Tibial artery (tissue), 4 donors: ENCODE measurements around the gene LELP1.
"Not testable (repeated sequence)": the region's sequence is repeated elsewhere in the genome, so short reads cannot be mapped to it uniquely, and the experiment has no call there.

Experiments
- DNase-seq, 2 donors: peaks; one replicate each; pipeline ENCODE4 v3.0.0-alpha.2; 2019
- H3K27ac ChIP-seq, 2 donors: fragments of 200-600 bp; sonication (generic) in 1 of 2; 1 replicate in 1 of 2; 2 replicates in 1 of 2; pipeline ENCODE4 v1.5.1; 2018 to 2019; ENCODE audit warnings: mild to moderate bottlenecking in 1 of 2
- H3K27me3 ChIP-seq, 2 donors: fragments of 200-600 bp; sonication (generic) in 1 of 2; one replicate each; pipeline versions ENCODE4 v1.5.1 to v1.6.0; 2016 to 2019
- H3K36me3 ChIP-seq, 3 donors: fragments of 200-600 bp; sonication (generic) in 2 of 3; one replicate each; pipeline ENCODE4 v1.5.1; 2016 to 2019; ENCODE audit warnings: mild to moderate bottlenecking in 2 of 3
- H3K4me1 ChIP-seq, 4 donors: fragments of 200-600 bp; sonication (generic) in 2 of 4; 1 replicate in 3 of 4; 2 replicates in 1 of 4; pipeline ENCODE4 v1.5.1; 2016 to 2019
- H3K4me3 ChIP-seq, 2 donors: fragments of 200-600 bp; sonication (generic) in 1 of 2; 1 replicate in 1 of 2; 2 replicates in 1 of 2; pipeline ENCODE4 v1.5.1; 2018 to 2019; ENCODE audit warnings: mild to moderate bottlenecking in 2 of 2
- H3K9me3 ChIP-seq, 3 donors: fragments of 200-600 bp; sonication (generic) in 1 of 3; one replicate each; pipeline ENCODE4 v1.5.1; 2016 to 2019
- intact Hi-C: fragments of 100-400 bp; cut with DNase I; formaldehyde crosslinking; loops from one replicate; pipeline ENCODE4 v1.15.0; 2023; ENCODE audit warnings: low total_unique reads
- TF ChIP-seq, protein P1 (sequence below), 2 experiments: fragments of 200-600 bp in 1 of 2; fragments of 450-650 bp in 1 of 2; IDR thresholded peaks; one replicate each; pipeline ENCODE4 v1.5.1; 2017 to 2019; ENCODE audit warnings: antibody characterized with exemption in 2 of 2, mild to moderate bottlenecking in 1 of 2, moderate library complexity in 1 of 2

The LELP1 gene

DNA sequence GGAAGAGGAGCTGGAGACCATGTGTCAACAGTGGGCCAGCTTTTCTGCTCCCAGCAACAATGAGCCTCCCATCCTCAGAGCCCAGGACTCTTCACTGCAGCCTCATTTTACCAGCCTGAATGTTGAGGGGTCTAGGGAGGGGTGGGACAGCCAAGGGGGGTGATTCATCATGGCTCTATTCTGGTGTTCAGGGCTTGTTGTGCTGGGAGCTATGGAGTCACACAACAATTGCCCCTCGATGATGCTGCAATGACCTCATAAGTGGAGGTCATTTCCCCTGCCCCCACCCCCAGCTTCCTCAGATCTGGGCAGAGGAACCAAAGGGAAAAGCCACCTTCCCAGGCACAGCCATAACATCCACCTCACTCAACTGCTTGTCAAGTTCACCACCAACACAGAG, at the start of gene LELP1:
Gene LELP1 (plus strand): TSS at position 301 of the 400 bp plus-strand sequence. CDS start 1,278 bp downstream, outside the sequence.
- intact Hi-C loops: no loop called here
- no peak for DNase-seq
- TF ChIP-seq, protein P1, sequence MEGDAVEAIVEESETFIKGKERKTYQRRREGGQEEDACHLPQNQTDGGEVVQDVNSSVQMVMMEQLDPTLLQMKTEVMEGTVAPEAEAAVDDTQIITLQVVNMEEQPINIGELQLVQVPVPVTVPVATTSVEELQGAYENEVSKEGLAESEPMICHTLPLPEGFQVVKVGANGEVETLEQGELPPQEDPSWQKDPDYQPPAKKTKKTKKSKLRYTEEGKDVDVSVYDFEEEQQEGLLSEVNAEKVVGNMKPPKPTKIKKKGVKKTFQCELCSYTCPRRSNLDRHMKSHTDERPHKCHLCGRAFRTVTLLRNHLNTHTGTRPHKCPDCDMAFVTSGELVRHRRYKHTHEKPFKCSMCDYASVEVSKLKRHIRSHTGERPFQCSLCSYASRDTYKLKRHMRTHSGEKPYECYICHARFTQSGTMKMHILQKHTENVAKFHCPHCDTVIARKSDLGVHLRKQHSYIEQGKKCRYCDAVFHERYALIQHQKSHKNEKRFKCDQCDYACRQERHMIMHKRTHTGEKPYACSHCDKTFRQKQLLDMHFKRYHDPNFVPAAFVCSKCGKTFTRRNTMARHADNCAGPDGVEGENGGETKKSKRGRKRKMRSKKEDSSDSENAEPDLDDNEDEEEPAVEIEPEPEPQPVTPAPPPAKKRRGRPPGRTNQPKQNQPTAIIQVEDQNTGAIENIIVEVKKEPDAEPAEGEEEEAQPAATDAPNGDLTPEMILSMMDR (IDR thresholded peaks at IDR 0.05): no peak
- no peaks in the 10 kb centered on the region for H3K36me3 ChIP-seq
- no peaks in the 10 kb centered on the region for H3K4me1 ChIP-seq
- no peaks in the 10 kb centered on the region for H3K9me3 ChIP-seq
- no peak within 1 kb of the TSS for H3K27ac ChIP-seq
- no peak within 1 kb of the TSS for H3K4me3 ChIP-seq
- peaks cover 0 to 4% of the 10 kb centered on the region in 2 donors for H3K27me3 ChIP-seq

- Histone ChIP-seq H3K9me3 (peaks cover 0 to 6% (median 0%) of the 10 kb centered on the region in 3 donors), H3K36me3 (no peaks in the 10 kb centered on the region), H3K4me3 (no peak overlapping the region), H3K27me3 (no peaks in the 10 kb centered on the region), H3K4me1 (no peaks in the 10 kb centered on the region), H3K27ac (no peak overlapping the region)
- TF ChIP-seq, protein P1 (IDR thresholded peaks at IDR 0.05): no peak
- DNase-seq: no peak
- intact Hi-C loops: no loop called here
Measured at GRCh38 chr1:153155541-153155940, 47.7 kb upstream of the LELP1 start.

- no peak overlapping the region for H3K4me3 ChIP-seq
- no peak for DNase-seq
- TF ChIP-seq, protein P1 (IDR thresholded peaks at IDR 0.05): no peak
- H3K27me3 ChIP-seq: no peaks in the 10 kb centered on the region
- H3K36me3 ChIP-seq: no peaks in the 10 kb centered on the region
- H3K9me3 ChIP-seq: no peaks in the 10 kb centered on the region
- intact Hi-C loops: no loop called here
- H3K27ac ChIP-seq: no peak overlapping the region
- no peaks in the 10 kb centered on the region for H3K4me1 ChIP-seq
Measured at GRCh38 chr1:153168686-153169085, 34.5 kb upstream of the LELP1 start.

DNA sequence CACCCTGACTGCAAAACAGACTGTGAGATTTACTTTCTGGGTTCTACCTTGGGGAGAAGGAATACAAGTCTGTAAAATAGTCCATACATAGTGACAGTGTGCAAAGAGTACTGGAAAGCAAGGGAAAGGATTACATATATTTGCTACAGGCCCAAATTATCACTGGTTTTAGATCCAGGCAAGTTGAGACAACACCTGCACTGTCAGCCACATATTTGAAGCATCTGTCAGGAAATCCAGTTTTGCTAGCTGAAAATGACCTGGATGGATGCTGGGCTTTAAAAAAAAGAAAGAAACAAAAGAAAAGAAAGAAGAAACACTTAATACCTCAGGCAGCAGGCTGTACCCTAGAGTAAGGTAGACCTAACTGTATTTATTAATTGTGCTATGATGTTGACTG, 28.6 kb upstream of the LELP1 start:
- Histone ChIP-seq H3K4me1 (no peaks in the 10 kb centered on the region), H3K36me3 (no peaks in the 10 kb centered on the region), H3K9me3 (no peaks in the 10 kb centered on the region), H3K4me3 (no peak overlapping the region), H3K27me3 (no peaks in the 10 kb centered on the region), H3K27ac (no peak overlapping the region)
- TF ChIP-seq, protein P1 (IDR thresholded peaks at IDR 0.05): no peak
- intact Hi-C loops: no loop called here
- no peak for DNase-seq

GRCh38 chr1:153178922-153179321, 24.3 kb upstream of the LELP1 start:
- H3K4me1 ChIP-seq: no peaks in the 10 kb centered on the region
- no peaks in the 10 kb centered on the region for H3K36me3 ChIP-seq
- H3K27ac ChIP-seq: no peak overlapping the region
- intact Hi-C loops: no loop called here
- no peaks in the 10 kb centered on the region for H3K27me3 ChIP-seq
- TF ChIP-seq, protein P1 (IDR thresholded peaks at IDR 0.05): no peak
- no peak overlapping the region for H3K4me3 ChIP-seq
- no peak for DNase-seq
- H3K9me3 ChIP-seq: peaks cover 0 to 4% (median 3%) of the 10 kb centered on the region in 3 donors

DNA sequence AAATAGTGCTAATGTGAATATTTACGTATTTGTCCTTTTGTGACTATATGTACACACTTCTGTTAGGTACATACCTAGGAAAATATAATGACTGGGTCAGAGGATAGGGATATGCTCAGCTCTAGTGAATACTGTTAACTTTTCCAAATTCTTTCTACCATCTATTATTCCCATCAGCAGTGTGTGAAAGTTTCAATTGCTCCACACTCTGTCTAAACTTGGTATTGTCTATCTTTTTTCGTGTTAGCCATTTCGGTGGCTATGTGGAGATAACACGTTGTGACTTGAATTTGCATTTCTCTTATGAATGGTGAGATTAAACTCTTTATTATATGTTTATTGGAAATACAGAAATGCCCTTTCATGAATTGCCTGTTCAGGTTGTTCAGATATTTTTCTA, 22.7 kb upstream of the LELP1 start:
- intact Hi-C loops: no loop called here
- Histone ChIP-seq H3K4me1 (no peaks in the 10 kb centered on the region), H3K27me3 (no peaks in the 10 kb centered on the region), H3K4me3 (no peak overlapping the region), H3K27ac (no peak overlapping the region), H3K9me3 (peaks cover 0 to 9% (median 3%) of the 10 kb centered on the region in 3 donors), H3K36me3 (no peaks in the 10 kb centered on the region)
- TF ChIP-seq, protein P1 (IDR thresholded peaks at IDR 0.05): no peak
- no peak for DNase-seq

GRCh38 chr1:153188301-153188700, 14.9 kb upstream of the LELP1 start:
- DNase-seq, H3K27ac ChIP-seq, H3K4me1 ChIP-seq, H3K27me3 ChIP-seq, H3K9me3 ChIP-seq, H3K4me3 ChIP-seq, intact Hi-C loops, H3K36me3 ChIP-seq: not testable (repeated sequence)
